H1 (cell line): ENCODE results near the gene RBM44. TPM values are rescaled to one million over a fixed set of nuclear protein-coding genes. Genes with fewer than 3 reads are reported as not detected.
"Not testable (repeated sequence)": the region's sequence is repeated elsewhere in the genome, so short reads cannot be mapped to it uniquely, and the experiment has no call there.

Experiments used
- CTCF ChIA-PET: fragments of 300-600 bp; sonication (Branson Sonifier 250); formaldehyde crosslinking; loops from one replicate; lab custom pipeline; 2021; ENCODE audit not compliant: partially characterized antibody; lab: Charles Lee
- POLR2A ChIA-PET: fragments of 300-600 bp; sonication (Branson Sonifier 250); formaldehyde crosslinking; loops from one replicate; lab custom pipeline; 2021; ENCODE audit warnings: inconsistent platforms; ENCODE audit not compliant: partially characterized antibody; lab: Charles Lee
- DNase-seq, 2 experiments: peaks; one replicate each; pipeline versions ENCODE4 v3.0.0 to v3.0.0-alpha.2; 2010 to 2022; ENCODE audit warnings: low spot score in 2 of 2, low read depth in 1 of 2, mixed read lengths in 1 of 2
- FAIRE-seq: peaks from 2 replicates; lab custom pipeline; 2011; peaks lifted over from hg19 to GRCh38; lab: Jason Lieb, UNC
- H2AFZ ChIP-seq: 2 replicates; pipeline ENCODE4 v1.8.1; 2012; ENCODE audit warnings: low read length, inconsistent platforms
- H2AK5ac ChIP-seq: 2 replicates; pipeline ENCODE4 v1.6.1; 2013; ENCODE audit warnings: low read depth, low read length
- H2BK120ac ChIP-seq: replicated peaks from 2 replicates; pipeline ENCODE3; 2013; ENCODE audit warnings: low read depth, low read length, inconsistent platforms
- H2BK12ac ChIP-seq: 2 replicates; pipeline ENCODE4 v1.6.1; 2013; ENCODE audit warnings: low read depth, low read length
- H2BK15ac ChIP-seq: 2 replicates; pipeline ENCODE4 v1.6.1; 2013; ENCODE audit warnings: low read length
- H2BK20ac ChIP-seq: 2 replicates; pipeline ENCODE4 v1.6.1; 2013; ENCODE audit warnings: low read length
- H2BK5ac ChIP-seq: 2 replicates; pipeline ENCODE4 v1.6.1; 2013; ENCODE audit warnings: low read depth, low read length
- H3K14ac ChIP-seq: 2 replicates; pipeline ENCODE4 v1.6.1; 2013; ENCODE audit warnings: inconsistent platforms; ENCODE audit not compliant: insufficient read length
- H3K18ac ChIP-seq: 2 replicates; pipeline ENCODE4 v1.6.1; 2013; ENCODE audit warnings: low read length; ENCODE audit errors: extremely low read depth
- H3K23ac ChIP-seq: 2 replicates; pipeline ENCODE4 v1.6.1; 2013; ENCODE audit warnings: inconsistent platforms; ENCODE audit not compliant: insufficient read length
- H3K23me2 ChIP-seq: 2 replicates; pipeline ENCODE4 v1.6.1; 2013; ENCODE audit warnings: low read depth, low read length
- H3K27ac ChIP-seq: 2 replicates; pipeline ENCODE4 v1.6.1; 2011; ENCODE audit warnings: low read depth, low read length, inconsistent platforms
- H3K27me3 ChIP-seq, 4 experiments: replicated peaks in 1 of 4; 1 replicate in 1 of 4; 2 replicates in 3 of 4; pipeline versions ENCODE4 v1.6.1 to v1.8.1; 2011 to 2013; ENCODE audit warnings: low read length in 3 of 4, mild to moderate bottlenecking in 3 of 4, inconsistent platforms in 2 of 4, mixed read lengths in 2 of 4, moderate library complexity in 1 of 4; ENCODE audit not compliant: control insufficient read depth in 3 of 4, insufficient read depth in 3 of 4; ENCODE audit errors: extremely low read depth in 1 of 4
- H3K36me3 ChIP-seq, 4 experiments: 2 replicates each; pipeline versions ENCODE4 v1.6.1 to v1.8.1; 2011 to 2013; ENCODE audit warnings: mild to moderate bottlenecking in 4 of 4, low read length in 3 of 4, moderate library complexity in 2 of 4, control low read depth in 1 of 4, inconsistent platforms in 1 of 4; ENCODE audit not compliant: insufficient read depth in 4 of 4, control insufficient read depth in 2 of 4
- H3K4ac ChIP-seq: replicated peaks from 2 replicates; pipeline ENCODE3; 2013; ENCODE audit warnings: low read length, low read depth, mixed read lengths, inconsistent platforms; ENCODE audit not compliant: insufficient read length
- H3K4me1 ChIP-seq, 4 experiments: replicated peaks in 1 of 4; 1 replicate in 1 of 4; 2 replicates in 3 of 4; pipeline versions ENCODE4 v1.6.1 to v1.8.1; 2011 to 2013; ENCODE audit warnings: low read length in 3 of 4, inconsistent platforms in 2 of 4, mixed read lengths in 1 of 4; ENCODE audit not compliant: insufficient read depth in 4 of 4, control insufficient read depth in 3 of 4
- H3K4me2 ChIP-seq, 2 experiments: 2 replicates each; pipeline versions ENCODE4 v1.6.1 to v1.8.1; 2011 to 2013; ENCODE audit warnings: low read depth in 2 of 2, low read length in 2 of 2, control low read depth in 1 of 2, inconsistent platforms in 1 of 2, mild to moderate bottlenecking in 1 of 2; ENCODE audit not compliant: insufficient read depth in 1 of 2
- H3K4me3 ChIP-seq, 4 experiments: fragments of 200-600, 300-600 bp in 1 of 4; sonication (generic), shearing (Covaris generic), sonication (Bioruptor Twin) in 1 of 4; 2 replicates each; pipeline versions ENCODE4 v1.5.1 to v1.8.1; 2011 to 2016; ENCODE audit warnings: low read length in 4 of 4, low read depth in 3 of 4, control low read depth in 2 of 4, inconsistent platforms in 2 of 4, mild to moderate bottlenecking in 2 of 4, mixed read lengths in 1 of 4, moderate library complexity in 1 of 4; ENCODE audit not compliant: insufficient read depth in 2 of 4; ENCODE audit errors: extremely low read depth in 1 of 4
- H3K56ac ChIP-seq: replicated peaks from 2 replicates; pipeline ENCODE3; 2013; ENCODE audit warnings: low read depth, mild to moderate bottlenecking, mixed read lengths, low read length, inconsistent platforms; ENCODE audit not compliant: insufficient read length
- H3K79me1 ChIP-seq: 2 replicates; pipeline ENCODE4 v1.6.1; 2013; ENCODE audit warnings: low read depth, low read length, control low read depth
- H3K79me2 ChIP-seq, 2 experiments: 2 replicates each; pipeline versions ENCODE4 v1.6.1 to v1.8.1; 2012 to 2013; ENCODE audit warnings: low read length in 2 of 2, mild to moderate bottlenecking in 2 of 2, inconsistent platforms in 1 of 2; ENCODE audit not compliant: insufficient read depth in 2 of 2, control insufficient read depth in 1 of 2
- H3K9ac ChIP-seq, 4 experiments: replicated peaks in 1 of 4; 1 replicate in 1 of 4; 2 replicates in 3 of 4; pipeline versions ENCODE4 v1.6.1 to v1.8.1; 2011 to 2013; ENCODE audit warnings: low read depth in 3 of 4, low read length in 3 of 4, control low read depth in 2 of 4, mild to moderate bottlenecking in 2 of 4, moderate library complexity in 2 of 4, inconsistent platforms in 1 of 4; ENCODE audit errors: extremely low read depth in 1 of 4
- H3K9me3 ChIP-seq, 2 experiments: 2 replicates each; pipeline versions ENCODE4 v1.6.1 to v1.8.1; 2012 to 2013; ENCODE audit warnings: mild to moderate bottlenecking in 2 of 2, moderate library complexity in 2 of 2, control low read depth in 1 of 2, inconsistent platforms in 1 of 2, low read depth in 1 of 2, low read length in 1 of 2, mixed read lengths in 1 of 2; ENCODE audit not compliant: insufficient read depth in 2 of 2
- H4K20me1 ChIP-seq, 2 experiments: replicated peaks in 1 of 2; 2 replicates each; pipeline versions ENCODE3 to v1.8.1; 2011 to 2013; ENCODE audit warnings: inconsistent platforms in 2 of 2, low read length in 2 of 2, mild to moderate bottlenecking in 1 of 2; ENCODE audit not compliant: insufficient read depth in 2 of 2, control insufficient read depth in 1 of 2
- H4K5ac ChIP-seq: 2 replicates; pipeline ENCODE4 v1.6.1; 2013; ENCODE audit warnings: low read length, low read depth, mixed read lengths, inconsistent platforms; ENCODE audit not compliant: insufficient read length
- H4K8ac ChIP-seq: 2 replicates; pipeline ENCODE4 v1.8.0; 2013; ENCODE audit warnings: mild to moderate bottlenecking, moderate library complexity, low read length, inconsistent platforms; ENCODE audit not compliant: insufficient read depth; ENCODE audit errors: extremely low read depth
- H4K91ac ChIP-seq: replicated peaks from 2 replicates; pipeline ENCODE3; 2013; ENCODE audit warnings: low read length, mixed read lengths, inconsistent platforms; ENCODE audit not compliant: insufficient read length
- WGBS, 2 experiments: shearing (Covaris generic) in 1 of 2; methylation state at CpG; one replicate each; pipeline versions ENCODE4 v1.1.6 to v1.1.7; 2013 to 2015; ENCODE audit warnings: low lambda C conversion rate in 2 of 2, mixed read lengths in 2 of 2, inconsistent platforms in 1 of 2, low coverage in 1 of 2, missing lambda C conversion rate in 1 of 2; ENCODE audit not compliant: insufficient replicate concordance in 2 of 2, insufficient coverage in 1 of 2, insufficient read length in 1 of 2; ENCODE audit errors: extremely low coverage in 1 of 2, missing lambda C conversion rate in 1 of 2; 5-methylcytosine and 5-hydroxymethylcytosine counted together
- polyA plus RNA-seq, 7 experiments: library from polyadenylated mRNA; depleted of rRNA in 3 of 7; stranded (reverse) in 5 of 7; unstranded in 2 of 7; fragments of >200 nt in 5 of 7; fragments of 200-250 nt in 2 of 7; gene quantifications; 1 replicate in 5 of 7; 2 replicates in 1 of 7; 4 replicates in 1 of 7; pipeline versions ENCODE4 v1.2.1 to v1.2.3, GENCODE V29; 2011 to 2013; ENCODE audit warnings: missing spikeins in 2 of 7, mixed read lengths in 2 of 7
- total RNA-seq: library from RNA; stranded (reverse); fragmentation: NEBNext Ultra II Directional; extraction: Animal tissue kit (Norgen Biotek cat#: 25700); gene quantifications from 2 replicates; pipeline ENCODE4 v1.2.1, GENCODE V29; 2021

Gene RBM44
- total and polyA plus RNA-seq, 2 of the 8 experiments (the other 6 are each of a cell fraction or from before 2014, with no cell fraction given) = 0.12 to 0.43 TPM

- DNase-seq, H3K9ac ChIP-seq, H2BK120ac ChIP-seq, H4K5ac ChIP-seq, H4K91ac ChIP-seq, H3K79me2 ChIP-seq, H4K20me1 ChIP-seq, H3K23ac ChIP-seq, H3K18ac ChIP-seq, H2AK5ac ChIP-seq, H2BK12ac ChIP-seq, H3K56ac ChIP-seq, H3K27me3 ChIP-seq, H3K27ac ChIP-seq, H2BK20ac ChIP-seq, H2BK5ac ChIP-seq, H3K14ac ChIP-seq, H2BK15ac ChIP-seq, H3K23me2 ChIP-seq, H4K8ac ChIP-seq, H3K79me1 ChIP-seq, POLR2A ChIA-PET, H2AFZ ChIP-seq, H3K4me1 ChIP-seq, H3K4me2 ChIP-seq, H3K4me3 ChIP-seq, H3K9me3 ChIP-seq, H3K4ac ChIP-seq: not testable (repeated sequence)
- peaks cover 4 to 27% (median 14%) of the 10 kb centered on the region in 4 experiments; a peak in 6 of 8 replicates for H3K36me3 ChIP-seq
- WGBS, 2 experiments = 91% methylated on average over 9 of the region's 9 CpGs; no CpG with 5 or more reads in 1 of the 2 experiments
- FAIRE-seq = peak; percentile 7
- CTCF ChIA-PET = interaction anchor here (1.7 kb wide), 1 partner anchor 12 kb away, joined by 7 read pairs; no protein-coding TSS in a partner anchor
Measured at GRCh38 chr2:237762291-237763182, 36.0 kb upstream of the RBM44 start.
